Chondrocyte (in vitro differentiated cells): ENCODE data around the gene TMEM151A. TPM values are rescaled to one million over a fixed set of nuclear protein-coding genes. Genes with fewer than 3 reads are reported as not detected.
A peak's percentile ranks its signal among the peaks of the same experiment; 100 is the strongest.

ENCODE experiments used
- DNase-seq: peaks from one replicate; pipeline ENCODE4 v3.0.0; 2021; ENCODE audit warnings: mixed read lengths, low spot score
- H3K27ac Mint-ChIP-seq: one replicate; pipeline ENCODE4 v1.8.0; 2021; ENCODE audit warnings: mild to moderate bottlenecking, moderate library complexity, mixed read lengths; ENCODE audit not compliant: unreplicated experiment
- H3K27me3 Mint-ChIP-seq: 2 replicates; pipeline ENCODE4 v1.8.0; 2021; ENCODE audit warnings: low read depth, mixed read lengths
- H3K36me3 Mint-ChIP-seq: 2 replicates; pipeline ENCODE4 v1.8.0; 2021; ENCODE audit warnings: low read depth, mixed read lengths
- H3K4me1 Mint-ChIP-seq: 2 replicates; pipeline ENCODE4 v1.8.0; 2021; ENCODE audit warnings: low read depth, mild to moderate bottlenecking, mixed read lengths
- H3K4me3 Mint-ChIP-seq: one replicate; pipeline ENCODE4 v1.8.0; 2021; ENCODE audit warnings: mild to moderate bottlenecking, moderate library complexity, mixed read lengths; ENCODE audit not compliant: unreplicated experiment
- H3K9me3 Mint-ChIP-seq: 2 replicates; pipeline ENCODE4 v1.8.0; 2021; ENCODE audit warnings: low read depth, mixed read lengths
- total RNA-seq: library from RNA; stranded (reverse); gene quantifications from 3 replicates; pipeline ENCODE4 v1.2.1, GENCODE V29; 2021
- TF ChIP-seq, protein P1 (sequence below): fragments of 200-600 bp; sonication (generic); IDR thresholded peaks from 2 replicates; pipeline ENCODE4 v1.5.0; 2021; ENCODE audit warnings: antibody characterized with exemption, mild to moderate bottlenecking, moderate library complexity

The TMEM151A gene
- total RNA-seq, 1 donor from 2014 or later, result 4.7 TPM

- no peaks in the 10 kb centered on the region for H3K36me3 Mint-ChIP-seq
- no peaks in the 10 kb centered on the region for H3K27me3 Mint-ChIP-seq
- TF ChIP-seq, protein P1, sequence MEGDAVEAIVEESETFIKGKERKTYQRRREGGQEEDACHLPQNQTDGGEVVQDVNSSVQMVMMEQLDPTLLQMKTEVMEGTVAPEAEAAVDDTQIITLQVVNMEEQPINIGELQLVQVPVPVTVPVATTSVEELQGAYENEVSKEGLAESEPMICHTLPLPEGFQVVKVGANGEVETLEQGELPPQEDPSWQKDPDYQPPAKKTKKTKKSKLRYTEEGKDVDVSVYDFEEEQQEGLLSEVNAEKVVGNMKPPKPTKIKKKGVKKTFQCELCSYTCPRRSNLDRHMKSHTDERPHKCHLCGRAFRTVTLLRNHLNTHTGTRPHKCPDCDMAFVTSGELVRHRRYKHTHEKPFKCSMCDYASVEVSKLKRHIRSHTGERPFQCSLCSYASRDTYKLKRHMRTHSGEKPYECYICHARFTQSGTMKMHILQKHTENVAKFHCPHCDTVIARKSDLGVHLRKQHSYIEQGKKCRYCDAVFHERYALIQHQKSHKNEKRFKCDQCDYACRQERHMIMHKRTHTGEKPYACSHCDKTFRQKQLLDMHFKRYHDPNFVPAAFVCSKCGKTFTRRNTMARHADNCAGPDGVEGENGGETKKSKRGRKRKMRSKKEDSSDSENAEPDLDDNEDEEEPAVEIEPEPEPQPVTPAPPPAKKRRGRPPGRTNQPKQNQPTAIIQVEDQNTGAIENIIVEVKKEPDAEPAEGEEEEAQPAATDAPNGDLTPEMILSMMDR, result no peak
- no peak overlapping the region for H3K4me3 Mint-ChIP-seq
- H3K9me3 Mint-ChIP-seq, result no peaks in the 10 kb centered on the region
- H3K4me1 Mint-ChIP-seq, result peaks cover 28% of the 10 kb centered on the region
- no peak for DNase-seq
- peak overlapping the region; percentile 12 for H3K27ac Mint-ChIP-seq
Measured at GRCh38 chr11:66281776-66282467, 9.8 kb upstream of the TMEM151A start.

GRCh38 chr11:66282468-66283455 lies 8.9 kb upstream of the TMEM151A start:
- Mint-ChIP-seq H3K36me3 (no peaks in the 10 kb centered on the region), H3K27me3 (no peaks in the 10 kb centered on the region), H3K4me3 (no peak overlapping the region), H3K27ac (peak overlapping the region; percentile 54), H3K9me3 (no peaks in the 10 kb centered on the region), H3K4me1 (peaks cover 36% of the 10 kb centered on the region)
- TF ChIP-seq, protein P1, result peak; percentile 94
- DNase-seq, result peak; percentile 99

DNA sequence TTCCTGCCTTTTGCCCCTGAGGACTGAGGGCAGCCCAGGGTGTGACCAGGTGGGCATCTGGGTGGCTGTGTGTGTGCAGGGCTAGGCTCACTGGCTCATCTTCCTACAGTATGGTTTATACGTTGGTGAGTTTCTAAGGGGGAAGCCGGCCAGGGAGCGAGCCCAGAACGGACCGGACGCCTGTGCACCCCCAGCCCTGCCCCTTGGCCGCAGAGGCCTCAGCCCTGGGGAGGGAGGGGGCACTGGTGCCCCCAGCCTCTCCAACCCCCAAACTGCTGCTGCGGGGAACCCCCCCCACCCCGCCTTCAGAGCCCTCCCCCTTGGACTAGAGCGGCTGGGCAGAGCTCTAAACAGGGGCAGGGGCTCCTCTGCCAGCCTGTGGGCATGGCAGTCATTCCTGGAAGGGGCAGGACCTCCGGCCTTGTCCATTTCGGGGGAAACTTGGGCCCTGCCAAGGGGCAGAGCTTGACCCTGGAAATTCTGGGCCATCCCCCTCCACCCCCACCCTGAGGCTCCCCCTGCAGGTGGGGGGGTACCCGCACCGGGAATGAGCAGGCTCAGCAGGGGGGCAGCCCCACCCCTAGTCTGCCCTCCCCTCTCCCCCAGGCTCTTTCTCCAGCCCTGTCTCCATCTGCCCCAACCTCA lies 8.1 kb upstream of the TMEM151A start:
- Mint-ChIP-seq H3K4me1 (peaks cover 43% of the 10 kb centered on the region), H3K4me3 (no peak overlapping the region), H3K27me3 (no peaks in the 10 kb centered on the region), H3K9me3 (no peaks in the 10 kb centered on the region), H3K36me3 (no peaks in the 10 kb centered on the region), H3K27ac (peak overlapping the region; percentile 22)
- TF ChIP-seq, protein P1, result peak; percentile 21
- no peak for DNase-seq

GRCh38 chr11:66284526-66285078 lies 7.1 kb upstream of the TMEM151A start:
- TF ChIP-seq, protein P1, result no peak
- Mint-ChIP-seq H3K9me3 (no peaks in the 10 kb centered on the region), H3K4me1 (peaks cover 41% of the 10 kb centered on the region), H3K36me3 (no peaks in the 10 kb centered on the region), H3K27me3 (no peaks in the 10 kb centered on the region), H3K4me3 (no peak overlapping the region), H3K27ac (peak overlapping the region; percentile 22)
- DNase-seq, result no peak
